ENCODE data around the gene KLF11.

DNA sequence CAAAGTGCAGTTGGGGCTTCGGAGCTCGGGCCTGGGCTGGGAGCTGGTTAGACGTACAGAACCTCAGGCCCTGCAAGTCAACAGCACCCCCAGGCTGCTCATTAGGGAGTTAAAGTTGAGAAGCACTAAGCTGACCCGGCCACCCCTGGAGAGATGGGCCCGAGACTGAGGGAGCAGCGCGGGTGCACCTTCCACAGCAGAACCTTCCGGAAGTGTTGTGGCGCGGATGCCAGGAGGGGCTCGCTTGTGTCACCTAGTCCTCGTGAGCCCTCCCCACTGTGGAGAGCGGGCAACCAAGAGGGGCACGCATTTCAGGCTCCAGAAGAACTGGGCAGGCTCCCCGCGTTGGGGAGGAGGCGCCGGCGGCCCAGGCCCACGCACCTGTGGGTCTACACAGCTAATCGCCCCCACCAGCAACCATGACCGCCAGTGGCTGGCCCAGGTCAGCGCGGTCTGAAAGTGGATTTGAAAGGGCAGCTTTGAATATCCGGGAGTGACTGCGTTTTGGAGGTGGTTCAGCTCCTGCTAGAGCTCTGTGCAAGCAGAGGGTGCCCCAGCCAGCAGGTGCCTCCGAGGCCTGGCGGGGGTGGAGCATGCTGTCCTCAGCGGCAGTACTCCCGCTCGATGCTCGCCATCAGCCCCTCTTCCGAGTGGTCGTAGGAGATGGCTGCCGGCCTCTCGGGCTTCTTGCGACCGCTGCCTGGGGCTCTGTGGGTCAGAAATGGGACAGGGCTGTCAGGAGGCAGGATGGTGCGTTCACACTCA, 15.1 kb downstream of the KLF11 start:
- TF ChIP-seq, protein P1, sequence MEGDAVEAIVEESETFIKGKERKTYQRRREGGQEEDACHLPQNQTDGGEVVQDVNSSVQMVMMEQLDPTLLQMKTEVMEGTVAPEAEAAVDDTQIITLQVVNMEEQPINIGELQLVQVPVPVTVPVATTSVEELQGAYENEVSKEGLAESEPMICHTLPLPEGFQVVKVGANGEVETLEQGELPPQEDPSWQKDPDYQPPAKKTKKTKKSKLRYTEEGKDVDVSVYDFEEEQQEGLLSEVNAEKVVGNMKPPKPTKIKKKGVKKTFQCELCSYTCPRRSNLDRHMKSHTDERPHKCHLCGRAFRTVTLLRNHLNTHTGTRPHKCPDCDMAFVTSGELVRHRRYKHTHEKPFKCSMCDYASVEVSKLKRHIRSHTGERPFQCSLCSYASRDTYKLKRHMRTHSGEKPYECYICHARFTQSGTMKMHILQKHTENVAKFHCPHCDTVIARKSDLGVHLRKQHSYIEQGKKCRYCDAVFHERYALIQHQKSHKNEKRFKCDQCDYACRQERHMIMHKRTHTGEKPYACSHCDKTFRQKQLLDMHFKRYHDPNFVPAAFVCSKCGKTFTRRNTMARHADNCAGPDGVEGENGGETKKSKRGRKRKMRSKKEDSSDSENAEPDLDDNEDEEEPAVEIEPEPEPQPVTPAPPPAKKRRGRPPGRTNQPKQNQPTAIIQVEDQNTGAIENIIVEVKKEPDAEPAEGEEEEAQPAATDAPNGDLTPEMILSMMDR (IDR thresholded peaks at IDR 0.05) = no peak
- no peak for TF ChIP-seq POLR2A (IDR thresholded peaks at IDR 0.05)
- no peak for TF ChIP-seq POLR2AphosphoS5 (IDR thresholded peaks at IDR 0.05)

Measured in breast epithelium (tissue), 3 donors.